ENCODE results near the gene SNX14.

DNA sequence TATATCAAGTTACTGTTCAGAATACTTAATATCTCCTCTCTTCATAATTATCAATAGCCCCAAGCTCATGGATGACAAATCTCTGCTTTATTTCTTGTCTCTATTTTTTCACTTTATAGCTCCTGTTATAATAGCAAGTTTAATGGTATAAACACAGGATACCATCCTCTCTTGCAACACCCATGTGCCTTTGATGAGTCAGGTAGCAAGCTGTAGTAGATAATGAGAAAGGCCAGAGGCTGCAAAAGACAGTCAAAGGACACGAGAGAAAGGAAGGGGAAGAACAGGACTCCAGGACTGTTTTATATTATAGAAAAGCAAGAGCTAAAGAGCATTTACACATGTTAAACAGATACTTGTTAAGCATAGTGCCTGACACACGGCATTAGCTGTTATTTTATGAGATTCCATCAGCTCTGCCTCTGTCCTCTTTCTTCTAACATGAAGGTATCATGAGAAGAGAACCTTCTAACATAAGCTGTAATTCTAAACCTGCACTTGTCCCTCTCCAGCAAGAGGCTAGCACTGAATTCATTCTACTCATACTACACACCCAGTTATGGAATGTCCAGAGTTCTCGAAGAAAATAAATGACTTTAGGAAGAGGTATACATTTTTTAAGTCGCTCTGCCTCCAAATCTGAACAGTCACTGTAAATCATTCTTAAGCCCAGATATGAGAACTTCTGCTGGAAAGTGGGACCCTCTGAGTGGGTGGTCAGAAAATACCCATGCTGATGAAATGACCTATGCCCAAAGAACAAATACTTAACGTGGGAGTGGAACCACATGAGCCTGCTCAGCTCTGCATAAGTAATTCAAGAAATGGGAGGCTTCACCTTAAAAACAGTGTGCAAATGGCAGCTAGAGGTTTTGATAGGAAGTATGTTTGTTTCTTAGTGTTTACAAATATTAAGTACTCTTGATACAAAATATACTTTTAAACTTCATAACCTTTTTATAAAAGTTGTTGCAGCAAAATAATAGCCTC lies 98.8 kb downstream of the SNX14 start:
- TF ChIP-seq CTCF (IDR thresholded peaks at IDR 0.05; ENCODE audit: insufficient read depth, low read length) (no peak), GABPA (IDR thresholded peaks at IDR 0.05; ENCODE audit: low read depth) (no peak), POLR2AphosphoS5 (IDR thresholded peaks at IDR 0.05; ENCODE audit: low read depth) (no peak), SPI1 (IDR thresholded peaks at IDR 0.05; ENCODE audit: borderline replicate concordance, low read depth) (no peak)
- TF ChIP-seq, protein P1, sequence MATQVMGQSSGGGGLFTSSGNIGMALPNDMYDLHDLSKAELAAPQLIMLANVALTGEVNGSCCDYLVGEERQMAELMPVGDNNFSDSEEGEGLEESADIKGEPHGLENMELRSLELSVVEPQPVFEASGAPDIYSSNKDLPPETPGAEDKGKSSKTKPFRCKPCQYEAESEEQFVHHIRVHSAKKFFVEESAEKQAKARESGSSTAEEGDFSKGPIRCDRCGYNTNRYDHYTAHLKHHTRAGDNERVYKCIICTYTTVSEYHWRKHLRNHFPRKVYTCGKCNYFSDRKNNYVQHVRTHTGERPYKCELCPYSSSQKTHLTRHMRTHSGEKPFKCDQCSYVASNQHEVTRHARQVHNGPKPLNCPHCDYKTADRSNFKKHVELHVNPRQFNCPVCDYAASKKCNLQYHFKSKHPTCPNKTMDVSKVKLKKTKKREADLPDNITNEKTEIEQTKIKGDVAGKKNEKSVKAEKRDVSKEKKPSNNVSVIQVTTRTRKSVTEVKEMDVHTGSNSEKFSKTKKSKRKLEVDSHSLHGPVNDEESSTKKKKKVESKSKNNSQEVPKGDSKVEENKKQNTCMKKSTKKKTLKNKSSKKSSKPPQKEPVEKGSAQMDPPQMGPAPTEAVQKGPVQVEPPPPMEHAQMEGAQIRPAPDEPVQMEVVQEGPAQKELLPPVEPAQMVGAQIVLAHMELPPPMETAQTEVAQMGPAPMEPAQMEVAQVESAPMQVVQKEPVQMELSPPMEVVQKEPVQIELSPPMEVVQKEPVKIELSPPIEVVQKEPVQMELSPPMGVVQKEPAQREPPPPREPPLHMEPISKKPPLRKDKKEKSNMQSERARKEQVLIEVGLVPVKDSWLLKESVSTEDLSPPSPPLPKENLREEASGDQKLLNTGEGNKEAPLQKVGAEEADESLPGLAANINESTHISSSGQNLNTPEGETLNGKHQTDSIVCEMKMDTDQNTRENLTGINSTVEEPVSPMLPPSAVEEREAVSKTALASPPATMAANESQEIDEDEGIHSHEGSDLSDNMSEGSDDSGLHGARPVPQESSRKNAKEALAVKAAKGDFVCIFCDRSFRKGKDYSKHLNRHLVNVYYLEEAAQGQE (IDR thresholded peaks at IDR 0.05; ENCODE audit: insufficient replicate concordance, low read depth): no peak

Data from HL-60 (cell line).